HG03139 (cell line): ENCODE measurements around the gene CD6.
A peak's percentile ranks its signal among the peaks of the same experiment; 100 is the strongest.

Experiments
- ATAC-seq: cut with Tn5 transposase; IDR thresholded peaks from one replicate; pipeline ENCODE4 v1.9.1; 2021; ENCODE audit not compliant: unreplicated experiment

CD6 gene

DNA sequence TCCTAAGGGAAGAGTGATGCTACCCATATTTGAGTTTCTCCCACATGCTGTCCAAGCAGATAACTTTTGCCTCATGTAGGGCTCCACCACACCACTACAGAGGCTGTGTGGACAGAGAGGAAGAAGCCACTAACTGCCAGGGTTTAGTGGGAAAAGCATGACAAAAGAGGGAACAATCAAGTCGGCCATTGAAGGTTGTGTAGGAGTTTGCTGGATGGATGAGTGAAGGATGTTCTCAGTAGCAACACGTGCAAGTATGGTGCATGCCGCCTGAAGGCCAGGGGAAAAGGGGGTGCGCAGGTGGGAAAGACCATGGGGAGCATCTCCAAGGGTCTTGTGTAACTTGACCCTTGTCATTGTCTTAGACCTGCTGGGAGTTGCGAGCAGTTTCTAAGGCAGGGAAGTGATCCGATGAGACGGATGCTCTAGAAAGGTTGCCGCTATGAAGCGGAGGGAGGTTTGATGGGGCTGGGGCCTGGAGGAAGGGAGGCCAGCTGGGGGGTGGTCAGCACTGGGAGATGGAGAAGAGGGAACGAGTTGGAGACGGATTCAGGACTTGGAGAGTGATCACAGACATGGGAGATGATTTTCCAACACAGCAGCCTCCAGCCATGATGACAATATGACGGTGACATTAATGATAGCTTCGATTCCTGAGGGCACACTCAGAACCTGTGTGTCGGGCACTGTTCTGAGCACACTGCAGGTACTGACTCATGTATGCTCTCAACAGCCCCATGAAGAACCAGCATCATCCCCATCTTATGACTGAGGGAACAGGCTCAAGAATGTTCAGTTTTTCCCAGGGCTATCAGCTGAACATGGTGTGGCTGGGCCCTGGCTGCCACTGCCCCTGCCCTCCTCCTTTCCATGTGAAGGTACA is 53.7 kb downstream of the CD6 start:
- no peak for ATAC-seq

DNA sequence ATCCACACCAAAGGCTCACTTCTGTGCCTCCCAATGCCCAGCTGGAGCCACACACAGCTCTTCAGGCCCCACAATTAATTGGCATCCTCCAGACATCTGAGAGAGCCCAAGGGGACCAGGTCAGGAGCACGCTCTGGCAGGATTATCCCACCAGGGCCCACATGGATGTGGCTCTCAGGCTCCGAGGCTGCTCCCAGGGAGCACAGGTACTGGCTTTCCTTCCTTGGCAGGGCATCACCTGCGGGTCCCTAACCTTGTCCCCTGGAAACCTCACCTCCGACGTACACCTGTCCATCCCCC is 54.3 kb downstream of the CD6 start:
- no peak for ATAC-seq

DNA sequence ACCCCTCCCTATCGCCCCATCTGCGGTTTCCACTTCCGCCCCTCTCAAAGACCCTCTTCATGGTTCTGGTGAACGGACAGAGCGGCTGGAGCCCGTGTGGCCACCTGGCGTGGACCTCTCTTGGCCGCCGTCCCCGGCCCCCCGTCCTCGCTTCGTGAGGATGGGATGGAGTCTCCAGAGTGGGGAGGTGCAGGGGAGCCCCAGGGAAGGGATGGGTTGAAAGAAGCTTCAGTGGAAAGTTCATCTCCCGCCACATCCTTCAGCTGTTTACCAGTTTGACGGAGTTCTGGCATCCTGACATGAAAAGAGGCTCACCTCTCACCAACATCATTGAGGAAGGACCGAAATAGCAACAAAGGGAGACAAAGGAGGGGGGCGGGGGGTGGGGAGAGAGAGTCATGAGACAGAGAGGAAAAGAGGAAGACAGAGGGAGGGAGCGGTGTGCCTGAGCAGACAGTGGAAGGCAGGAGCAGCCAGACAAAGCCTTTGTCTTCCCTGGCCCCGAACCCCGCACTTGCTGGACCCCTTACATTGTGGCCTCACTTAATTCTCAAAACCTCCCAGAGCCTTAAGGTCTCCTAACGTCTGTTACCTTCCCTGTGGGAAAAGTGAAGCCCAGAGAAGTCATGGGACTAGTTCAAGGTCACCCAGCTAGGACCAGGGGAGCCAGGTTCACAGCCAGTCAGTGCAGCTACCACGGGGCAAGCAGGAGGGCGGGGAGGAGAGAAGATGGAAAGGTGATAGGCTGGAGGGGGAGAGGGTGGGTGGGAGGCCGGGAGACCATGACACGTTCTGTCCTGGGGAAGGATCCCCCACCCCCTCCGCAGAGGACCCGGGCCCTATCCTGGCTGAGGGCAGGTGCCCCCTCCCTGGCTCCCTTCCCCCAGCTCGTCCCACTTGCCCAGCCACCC is 54.9 kb downstream of the CD6 start:
- ATAC-seq = no peak

DNA sequence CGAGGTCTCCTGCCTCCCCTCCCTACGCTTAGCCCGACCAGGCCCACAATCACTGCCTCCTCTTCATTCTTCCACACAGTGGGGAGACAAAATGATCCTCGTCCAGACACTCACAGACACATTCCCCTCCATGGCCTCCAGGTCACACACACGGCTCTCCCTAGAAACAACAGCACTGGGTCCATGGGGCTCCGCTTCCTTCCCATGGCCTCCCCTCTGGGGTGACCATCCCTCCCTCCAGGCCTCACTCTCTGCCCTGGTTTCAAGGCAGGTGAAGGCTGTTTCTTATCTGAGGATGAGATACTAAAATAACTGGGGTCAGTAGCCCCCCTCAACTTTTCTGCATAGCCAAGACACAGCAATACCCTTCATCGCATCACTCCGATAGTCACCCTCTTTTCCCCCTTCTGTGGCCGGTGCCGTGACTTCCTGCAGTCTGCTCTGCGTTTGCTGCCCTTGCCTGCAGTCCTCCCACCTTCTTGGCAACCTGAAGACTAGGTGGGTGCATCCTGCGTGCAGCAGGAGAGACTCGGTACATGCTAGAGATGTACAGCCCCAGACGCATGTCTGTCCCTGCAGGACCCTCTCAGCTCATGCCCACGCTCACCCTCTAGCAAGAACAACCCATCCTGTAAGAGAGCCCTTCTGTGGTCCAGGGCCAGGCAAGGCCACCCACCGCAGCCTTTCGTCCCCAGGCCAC is 55.8 kb downstream of the CD6 start:
- no peak for ATAC-seq

DNA sequence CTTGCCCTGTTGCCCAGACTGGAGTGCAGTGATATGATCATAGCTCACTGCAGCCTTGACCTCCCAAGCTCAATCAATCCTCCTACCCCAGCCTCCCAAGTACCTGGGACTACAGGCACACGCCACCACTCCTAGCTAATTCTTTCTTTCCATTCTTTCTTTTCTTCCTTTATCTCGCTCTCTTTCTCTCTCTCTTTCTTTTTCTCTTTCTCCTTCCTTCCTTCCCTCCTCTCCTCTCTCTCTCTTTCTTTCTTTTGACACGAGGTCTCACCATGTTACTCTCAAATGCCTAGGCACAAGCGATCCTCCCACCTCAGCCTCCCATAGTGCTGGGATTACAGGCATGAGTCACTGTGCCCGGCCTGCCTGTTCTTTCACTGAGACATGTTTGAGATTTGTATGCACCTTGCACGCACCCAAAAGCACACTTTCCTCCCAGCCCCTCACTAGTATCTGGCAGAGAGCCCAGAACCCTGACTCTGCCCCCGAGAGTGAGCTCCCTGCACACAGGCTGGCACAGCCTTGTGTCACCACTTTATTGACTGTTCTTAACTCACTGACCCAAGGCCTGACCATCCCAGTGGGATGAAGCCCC is 56.8 kb downstream of the CD6 start:
- ATAC-seq = peak; percentile 56

DNA sequence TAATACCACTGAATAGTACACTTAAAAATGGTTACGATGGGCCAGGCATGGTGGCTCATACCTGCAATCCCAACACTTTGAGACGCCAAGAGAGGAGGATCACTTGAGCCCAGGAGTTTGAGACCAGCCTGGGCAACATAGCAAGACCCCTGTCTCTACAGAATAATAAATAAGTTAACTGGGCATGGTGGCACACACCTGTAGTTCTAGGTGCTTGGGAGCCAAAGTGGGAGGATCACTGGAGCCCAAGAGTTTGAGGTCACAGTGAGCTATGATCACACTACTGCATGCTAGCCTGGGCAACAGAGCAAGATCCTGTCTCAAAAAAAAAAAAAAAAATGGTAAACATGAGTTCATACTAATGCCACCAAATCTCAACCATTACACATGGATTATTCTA is 61.3 kb downstream of the CD6 start:
- no peak for ATAC-seq

DNA sequence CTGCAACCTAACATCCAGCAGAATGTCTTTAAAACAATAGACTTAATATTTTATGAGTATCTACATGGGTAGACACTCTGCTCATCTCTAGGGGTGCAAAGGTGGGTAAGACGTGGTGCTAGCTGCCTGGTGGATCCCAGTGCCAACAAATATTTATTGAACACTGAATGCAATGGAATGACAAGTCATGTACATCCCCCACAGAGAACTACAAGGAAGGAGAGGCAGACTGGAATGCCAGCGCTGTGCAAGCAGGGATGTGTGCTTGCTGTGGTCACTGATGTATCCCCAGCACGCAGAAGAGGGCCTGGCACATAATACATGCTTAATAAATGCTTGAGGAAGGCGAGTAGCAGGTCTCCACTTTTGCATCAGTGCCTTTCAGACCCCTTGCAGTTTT is 61.9 kb downstream of the CD6 start:
- no peak for ATAC-seq

DNA sequence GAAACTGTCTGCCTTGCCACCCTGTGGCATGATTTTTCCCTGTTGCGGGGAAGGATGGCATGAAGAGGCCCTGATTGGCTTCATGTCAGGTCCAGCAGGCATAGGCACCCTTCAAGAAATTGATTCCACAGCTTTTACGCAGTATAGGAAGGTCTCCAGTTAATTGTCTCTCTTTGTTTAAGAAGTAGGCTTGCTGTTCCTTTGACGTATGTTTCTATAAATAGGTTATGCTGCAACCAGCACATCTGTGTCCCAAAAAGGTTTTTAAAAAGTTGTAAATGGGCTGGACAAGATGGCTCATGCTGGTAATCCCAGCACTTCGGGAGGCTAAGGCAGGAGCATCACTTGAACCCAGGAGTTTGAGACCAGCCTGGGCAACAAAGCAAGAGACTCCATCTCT is 62.6 kb downstream of the CD6 start:
- ATAC-seq = no peak

DNA sequence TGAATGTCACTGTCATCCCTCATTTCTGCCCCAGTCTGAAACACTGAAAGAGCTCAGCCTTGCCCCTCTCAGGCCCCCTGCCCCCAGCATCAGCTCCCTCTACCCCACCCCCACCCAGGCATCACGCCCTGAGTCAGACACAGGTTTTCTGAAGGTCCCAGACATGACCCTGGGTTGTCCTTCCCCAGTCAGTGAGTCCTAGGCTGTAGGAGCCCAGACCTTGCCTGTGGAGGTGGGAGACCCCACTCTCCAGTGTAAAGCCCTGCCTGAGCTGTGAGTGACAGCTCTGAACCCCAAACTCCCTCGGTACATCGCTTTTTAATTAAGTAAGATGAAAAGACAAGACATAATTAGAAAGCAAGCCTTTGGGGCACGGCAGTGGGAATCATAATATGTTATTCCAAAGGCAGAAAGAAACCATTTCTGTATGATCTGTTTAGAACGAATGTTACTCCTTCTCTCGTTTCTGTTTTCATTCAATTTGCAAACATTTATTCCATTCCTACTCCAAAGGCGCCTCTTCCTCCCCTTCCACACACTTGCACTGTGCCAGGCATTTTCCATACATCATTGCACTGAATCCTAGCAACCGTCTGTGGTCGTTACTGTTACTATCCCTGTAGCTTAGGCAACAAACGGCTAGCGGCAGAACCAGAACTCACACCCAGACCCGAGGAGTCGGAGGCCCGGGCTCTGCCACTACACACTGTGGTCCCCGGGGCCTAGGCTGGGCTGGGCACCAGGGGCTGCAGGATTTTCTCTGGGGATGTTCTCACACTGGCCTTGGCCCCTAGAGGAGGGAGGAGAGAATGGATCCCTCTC is 63.4 kb downstream of the CD6 start:
- ATAC-seq = no peak

DNA sequence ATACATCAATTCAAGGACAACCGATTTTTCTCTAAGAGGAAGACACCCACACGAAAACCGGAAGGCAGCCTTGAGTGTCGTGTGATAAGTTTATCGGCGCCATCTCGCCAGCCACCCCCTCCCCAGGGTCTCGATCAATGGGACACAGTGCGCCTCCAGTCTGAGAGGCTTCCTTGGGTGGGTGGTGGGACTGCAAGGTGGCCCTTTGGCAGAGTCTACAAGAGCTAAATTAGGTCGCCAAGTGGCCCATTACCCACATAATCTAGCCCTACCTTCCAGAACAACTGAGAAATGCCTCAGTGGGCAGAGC is 64.0 kb downstream of the CD6 start:
- no peak for ATAC-seq

DNA sequence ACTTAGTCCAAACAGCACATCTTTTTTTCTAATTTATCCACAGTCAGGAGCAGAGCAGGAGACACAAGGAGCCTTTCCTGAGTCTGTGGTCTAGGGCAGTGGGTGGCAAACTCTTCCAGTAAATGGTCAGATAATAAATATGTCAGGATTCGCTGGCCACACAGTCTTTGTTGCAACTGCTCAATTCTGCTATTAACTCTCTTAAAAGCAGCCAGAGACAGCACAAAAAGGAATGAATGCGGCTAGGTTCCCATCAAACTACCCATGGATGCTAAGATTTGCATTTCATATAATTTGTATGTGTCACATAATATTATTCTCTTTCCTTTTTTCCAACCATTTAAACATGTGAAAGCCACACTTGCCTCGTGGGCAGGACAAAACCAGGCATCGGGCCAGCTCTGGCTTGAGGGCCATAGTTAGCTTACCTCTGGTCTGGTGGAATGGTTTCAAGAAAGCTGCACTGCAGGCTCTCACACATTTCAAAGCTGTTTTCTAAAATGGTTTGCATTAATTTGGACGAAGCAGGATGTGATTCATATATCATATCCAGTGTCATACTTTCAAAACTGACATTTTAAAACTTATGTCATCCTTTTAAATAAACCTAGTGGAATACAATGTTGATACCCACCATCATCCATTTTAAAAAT is 66.1 kb downstream of the CD6 start:
- no peak for ATAC-seq

DNA sequence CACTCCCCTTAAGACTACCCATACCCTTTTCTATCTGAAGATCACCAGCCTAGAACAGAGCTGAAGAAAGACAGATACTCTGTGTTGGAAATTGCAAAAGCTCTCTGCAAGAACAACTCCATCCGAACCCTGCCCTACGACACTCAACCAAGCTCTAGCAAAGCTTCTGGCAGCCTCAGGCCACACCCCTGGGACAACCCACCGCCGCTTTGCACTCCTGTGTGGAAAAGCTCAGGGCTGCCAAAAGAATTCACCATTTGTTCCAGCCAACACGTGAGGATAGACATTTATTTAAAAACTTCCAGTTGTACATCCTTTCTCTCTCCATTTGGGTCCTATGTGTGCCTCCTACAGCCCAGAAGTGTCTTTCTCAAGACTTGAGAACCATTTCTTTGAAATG is 68.4 kb downstream of the CD6 start:
- ATAC-seq = no peak

DNA sequence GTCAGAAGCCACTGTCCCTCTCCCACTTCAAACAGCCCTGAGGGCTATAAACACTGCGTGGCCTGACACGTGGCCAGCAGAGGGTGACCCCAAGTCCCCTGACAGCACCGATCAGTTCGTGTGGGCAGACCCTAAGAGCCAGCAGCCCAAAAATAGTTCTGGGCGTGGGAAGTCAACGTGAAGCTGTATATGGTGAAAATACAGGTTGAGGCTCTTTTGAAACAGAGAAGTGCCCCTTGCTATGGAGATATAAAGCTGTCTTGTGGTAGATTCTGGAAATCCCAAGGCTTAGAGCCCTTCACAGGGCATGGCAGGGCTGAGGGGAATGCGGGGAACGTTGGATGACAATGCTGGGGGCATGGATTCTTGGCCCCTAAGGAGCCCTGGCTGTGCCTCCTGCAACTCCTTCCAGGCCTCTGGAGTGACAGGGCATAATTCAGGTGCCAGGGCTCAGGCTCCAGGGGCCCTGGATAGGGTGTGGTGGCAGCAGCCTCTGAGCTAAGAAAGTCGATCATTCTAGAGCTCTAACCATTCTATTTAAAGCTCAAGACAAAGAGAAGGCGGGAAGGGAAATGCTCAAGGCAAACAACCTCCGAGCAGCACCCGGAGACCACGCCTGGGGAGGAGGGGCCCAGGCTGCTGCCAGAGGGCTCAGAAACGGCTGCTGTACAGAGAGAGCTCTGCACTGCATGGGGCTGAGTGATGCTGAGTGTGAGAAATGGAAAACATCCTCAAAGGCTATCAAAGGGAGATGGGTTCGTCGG is 70.5 kb downstream of the CD6 start:
- peak; percentile 95 for ATAC-seq

DNA sequence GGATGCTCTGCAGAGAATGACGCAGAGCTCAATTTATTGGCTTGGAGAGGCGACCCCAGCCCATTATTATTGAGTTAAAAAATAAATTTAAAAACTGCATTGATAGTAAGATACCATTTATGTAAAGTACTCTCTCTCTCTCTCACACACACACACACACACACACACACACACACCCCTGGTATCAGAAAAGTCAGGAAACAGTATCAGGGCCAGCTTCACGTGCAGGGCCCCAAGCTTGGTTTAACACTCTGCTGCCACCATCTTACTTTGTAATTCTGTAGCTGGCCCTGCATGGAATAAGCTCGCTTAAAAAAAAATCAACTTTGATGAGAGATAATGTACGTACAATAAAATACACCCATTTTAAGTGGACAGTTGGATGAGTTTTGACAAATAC is 71.1 kb downstream of the CD6 start:
- ATAC-seq = no peak

DNA sequence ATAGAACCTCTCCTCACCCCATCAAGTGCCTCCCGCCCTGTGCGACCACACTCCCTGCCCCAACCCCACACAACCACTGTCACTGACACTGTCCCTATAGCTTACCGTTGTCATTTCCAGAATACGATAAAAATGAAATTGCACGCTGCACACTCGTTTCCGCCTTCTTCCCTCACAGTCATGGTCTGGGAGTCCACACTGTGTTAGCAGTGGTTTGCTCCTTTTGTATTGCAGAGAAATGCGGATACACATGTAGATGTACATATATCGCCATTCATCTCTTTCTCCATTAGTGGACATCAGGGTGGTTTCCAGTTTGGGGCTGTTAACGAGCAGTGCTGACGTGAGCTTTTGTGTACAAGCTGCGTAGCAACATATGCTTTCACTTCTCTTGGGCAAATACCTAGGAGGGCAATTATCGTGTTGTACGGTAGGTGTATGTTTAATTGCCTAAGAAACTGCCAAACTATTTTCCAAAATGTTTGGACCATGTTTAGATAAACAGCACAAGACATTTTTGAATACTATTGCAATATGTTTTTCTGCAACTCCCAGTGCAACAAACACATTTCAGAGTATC is 71.6 kb downstream of the CD6 start:
- ATAC-seq = no peak

DNA sequence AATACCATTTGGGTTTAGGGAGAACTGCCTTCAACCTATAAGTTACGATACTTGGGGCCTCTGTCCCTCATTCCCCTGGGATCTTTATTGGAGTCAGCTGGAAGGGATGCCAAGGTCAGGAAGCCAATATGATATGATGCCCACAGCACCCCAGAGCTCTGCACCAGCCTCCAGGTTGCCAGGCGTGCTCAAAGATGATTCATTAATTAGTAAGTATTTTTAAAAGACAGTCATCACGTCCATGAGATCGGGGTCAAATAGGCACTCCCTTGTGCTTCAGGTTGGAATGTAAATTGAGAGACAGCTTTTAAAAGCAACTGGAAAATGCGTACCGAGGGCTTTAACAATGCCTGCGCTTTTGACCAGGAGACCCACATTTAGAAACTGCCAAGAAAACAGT is 73.8 kb downstream of the CD6 start:
- no peak for ATAC-seq

DNA sequence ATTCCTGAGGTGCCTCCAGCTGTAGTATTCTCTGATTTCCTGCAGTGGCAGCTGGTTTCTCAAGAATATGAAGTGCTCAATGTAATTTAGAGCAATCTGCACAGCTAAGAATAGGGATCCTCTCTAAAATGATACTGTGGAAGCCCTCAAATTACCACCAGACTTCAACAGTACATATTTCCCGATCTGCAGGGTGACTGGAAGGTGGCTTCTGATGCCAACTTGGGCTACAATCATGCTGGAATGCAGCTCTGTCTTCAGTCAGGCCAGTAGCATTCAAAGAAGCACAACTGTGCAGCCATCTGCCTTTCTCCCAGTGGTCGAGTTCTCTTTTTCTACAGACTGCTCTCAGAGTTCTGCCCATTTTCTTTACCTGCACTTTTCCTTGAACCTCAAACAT is 75.4 kb downstream of the CD6 start:
- no peak for ATAC-seq

DNA sequence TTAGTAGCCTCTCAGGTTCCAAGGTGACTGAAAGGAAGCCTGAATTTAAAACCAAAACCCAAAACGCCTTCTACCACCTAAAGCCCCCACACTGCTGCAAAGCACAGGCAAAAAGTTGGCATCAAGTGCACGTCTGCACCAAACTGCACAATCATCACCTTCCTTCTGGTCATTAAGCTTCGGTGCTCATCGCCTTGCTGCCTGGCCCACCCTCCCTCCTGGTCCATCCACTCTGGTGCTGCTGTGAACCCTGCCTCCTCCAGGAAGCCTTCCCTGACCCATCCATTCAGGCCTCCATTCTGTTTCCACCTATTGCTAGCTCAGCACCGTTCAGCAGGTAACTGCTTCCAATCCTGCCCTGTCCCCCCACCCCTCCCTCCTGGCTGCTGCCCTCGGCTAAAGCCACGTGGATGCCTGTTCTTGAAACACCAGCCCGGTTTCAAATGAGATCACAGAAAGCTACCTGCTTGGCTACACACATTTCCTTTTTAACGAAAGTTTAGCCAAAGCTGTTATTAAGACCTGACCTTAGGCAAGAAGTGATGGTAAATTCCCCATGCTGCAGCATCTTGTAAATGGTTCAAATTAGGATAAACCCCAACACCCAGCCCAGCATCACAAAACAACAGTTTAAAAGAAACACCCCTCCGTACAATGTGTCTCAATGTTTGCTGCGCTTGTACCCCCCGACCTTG is 77.0 kb downstream of the CD6 start:
- ATAC-seq = no peak

DNA sequence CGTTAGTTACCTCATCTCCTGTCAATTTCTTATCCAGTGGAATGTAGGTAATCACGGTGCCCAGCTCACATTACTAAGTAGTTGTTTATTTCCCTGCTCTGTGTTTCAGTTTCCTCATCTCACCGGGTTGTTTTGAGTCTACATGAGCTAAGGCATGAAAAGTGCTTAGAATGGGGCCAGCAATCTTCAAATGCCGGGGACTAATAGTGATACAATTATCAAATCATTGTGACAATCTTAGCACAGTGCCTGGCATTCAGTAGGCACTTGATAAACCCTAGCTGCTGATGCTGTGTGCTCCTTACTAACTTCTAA is 77.5 kb downstream of the CD6 start:
- no peak for ATAC-seq
